OCI-LY1 (cell line): ENCODE measurements around the gene OS9.

Source experiments
- CTCF ChIP-seq: fragments of 200-600 bp; sonication (generic), shearing (Covaris generic); IDR thresholded peaks from 2 replicates; pipeline ENCODE4 v1.5.1; 2017; ENCODE audit warnings: mild to moderate bottlenecking, antibody characterized with exemption, low read length, moderate library complexity, mixed read lengths
- EZH2 ChIP-seq: fragments of 200-600 bp; sonication (generic), shearing (Covaris generic); IDR thresholded peaks from 2 replicates; pipeline ENCODE4 v1.8.0; 2017; ENCODE audit warnings: borderline replicate concordance, mixed run types, mild to moderate bottlenecking, antibody characterized with exemption, low read length, moderate library complexity, mixed read lengths

- TF ChIP-seq CTCF (no peak), EZH2 (no peak)
Observed at GRCh38 chr12:57716305-57716704, 22.4 kb downstream of the OS9 start.
